Brain microvascular endothelial cell (primary cell): Measurements from ENCODE around the gene ZRANB2.
A peak's percentile ranks its signal among the peaks of the same experiment; 100 is the strongest.

Experiments
- DNase-seq: peaks from one replicate; pipeline ENCODE4 v3.0.0-alpha.2; 2020
- H3K27ac ChIP-seq: fragments of 250-450 bp; sonication (Bioruptor Pico); 2 replicates; pipeline ENCODE4 v1.5.1; 2020; ENCODE audit warnings: mild to moderate bottlenecking, moderate library complexity
- H3K27me3 ChIP-seq: fragments of 250-450 bp; sonication (Bioruptor Pico); replicated peaks from 2 replicates; pipeline ENCODE4 v1.5.1; 2020; ENCODE audit warnings: mild to moderate bottlenecking
- H3K36me3 ChIP-seq: fragments of 250-450 bp; sonication (Bioruptor Pico); replicated peaks from 2 replicates; pipeline ENCODE4 v1.5.1; 2020; ENCODE audit warnings: mild to moderate bottlenecking
- H3K4me3 ChIP-seq: 2 replicates; pipeline ENCODE4 v1.5.1; 2011; ENCODE audit warnings: low read depth, mild to moderate bottlenecking, control low read depth, low read length, moderate library complexity
- in situ Hi-C: cut with HindIII; loops from 2 replicates; pipeline ENCODE4 v1.10.0; 2017; ENCODE audit warnings: low sequenced_read_pairs, low pct_ligation_motif_present
- TF ChIP-seq, protein P1 (sequence below): IDR thresholded peaks from 2 replicates; pipeline ENCODE4 v1.5.1; 2011; ENCODE audit warnings: low read depth, mild to moderate bottlenecking, moderate library complexity, low read length, control low read depth, inconsistent platforms; ENCODE audit errors: missing control alignments

Gene ZRANB2

GRCh38 chr1:71089536-71090270, 8.9 kb upstream of the ZRANB2 start:
- TF ChIP-seq, protein P1, sequence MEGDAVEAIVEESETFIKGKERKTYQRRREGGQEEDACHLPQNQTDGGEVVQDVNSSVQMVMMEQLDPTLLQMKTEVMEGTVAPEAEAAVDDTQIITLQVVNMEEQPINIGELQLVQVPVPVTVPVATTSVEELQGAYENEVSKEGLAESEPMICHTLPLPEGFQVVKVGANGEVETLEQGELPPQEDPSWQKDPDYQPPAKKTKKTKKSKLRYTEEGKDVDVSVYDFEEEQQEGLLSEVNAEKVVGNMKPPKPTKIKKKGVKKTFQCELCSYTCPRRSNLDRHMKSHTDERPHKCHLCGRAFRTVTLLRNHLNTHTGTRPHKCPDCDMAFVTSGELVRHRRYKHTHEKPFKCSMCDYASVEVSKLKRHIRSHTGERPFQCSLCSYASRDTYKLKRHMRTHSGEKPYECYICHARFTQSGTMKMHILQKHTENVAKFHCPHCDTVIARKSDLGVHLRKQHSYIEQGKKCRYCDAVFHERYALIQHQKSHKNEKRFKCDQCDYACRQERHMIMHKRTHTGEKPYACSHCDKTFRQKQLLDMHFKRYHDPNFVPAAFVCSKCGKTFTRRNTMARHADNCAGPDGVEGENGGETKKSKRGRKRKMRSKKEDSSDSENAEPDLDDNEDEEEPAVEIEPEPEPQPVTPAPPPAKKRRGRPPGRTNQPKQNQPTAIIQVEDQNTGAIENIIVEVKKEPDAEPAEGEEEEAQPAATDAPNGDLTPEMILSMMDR, result no peak
- Histone ChIP-seq H3K27me3 (no peaks in the 10 kb centered on the region), H3K36me3 (no peaks in the 10 kb centered on the region), H3K27ac (peak overlapping the region; percentile 4), H3K4me3 (no peak overlapping the region)
- in situ Hi-C loops, result no loop called here
- peak; percentile 51 for DNase-seq

GRCh38 chr1:71088645-71089287, 7.9 kb upstream of the ZRANB2 start:
- in situ Hi-C loops, result no loop called here
- Histone ChIP-seq H3K4me3 (no peak overlapping the region), H3K27ac (no peak overlapping the region), H3K27me3 (no peaks in the 10 kb centered on the region), H3K36me3 (no peaks in the 10 kb centered on the region)
- no peak for DNase-seq
- TF ChIP-seq, protein P1, result no peak

DNA sequence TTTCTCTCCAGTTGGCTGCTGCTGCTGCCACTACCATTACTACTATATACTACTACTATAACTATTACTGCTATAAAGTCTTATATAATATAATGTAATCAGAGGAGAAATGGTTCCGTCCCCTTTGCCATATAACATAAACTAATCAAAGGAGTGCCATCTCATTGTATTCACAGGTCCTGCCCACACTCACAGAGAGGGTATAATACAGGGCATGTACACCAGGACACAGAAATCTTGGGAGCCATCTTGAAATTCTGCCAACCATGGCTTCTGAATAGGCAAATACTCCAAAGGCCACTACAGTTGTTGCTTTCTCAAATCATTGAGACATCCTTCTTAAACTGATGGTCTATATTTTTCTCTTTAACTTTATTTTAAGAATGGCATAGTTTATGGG, 6.9 kb upstream of the ZRANB2 start:
- H3K36me3 ChIP-seq, result no peaks in the 10 kb centered on the region
- H3K4me3 ChIP-seq, result no peak overlapping the region
- in situ Hi-C loops, result no loop called here
- H3K27ac ChIP-seq, result no peak overlapping the region
- no peak for DNase-seq
- TF ChIP-seq, protein P1, result no peak
- no peaks in the 10 kb centered on the region for H3K27me3 ChIP-seq

DNA sequence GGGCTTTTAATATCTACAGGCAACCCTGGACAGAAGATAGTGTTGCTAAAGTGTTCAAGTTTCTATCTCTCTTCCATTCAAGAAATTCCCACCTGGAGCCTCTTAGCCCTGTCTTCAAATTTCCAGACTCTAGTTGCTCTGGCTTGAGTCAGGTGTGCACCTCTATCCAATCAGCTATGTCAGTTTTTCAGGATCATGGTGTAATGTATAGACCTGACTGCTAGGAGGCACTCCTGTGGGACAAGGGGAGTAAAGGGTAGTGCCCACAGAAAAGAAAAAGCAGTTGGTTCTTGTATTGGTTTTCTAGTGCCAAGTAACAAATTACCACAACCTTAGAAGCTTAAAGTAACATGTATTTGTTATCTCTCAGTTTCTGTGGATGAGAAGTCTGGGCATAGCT, 6.2 kb upstream of the ZRANB2 start:
- H3K36me3 ChIP-seq, result no peaks in the 10 kb centered on the region
- H3K27ac ChIP-seq, result no peak overlapping the region
- in situ Hi-C loops, result no loop called here
- H3K27me3 ChIP-seq, result no peaks in the 10 kb centered on the region
- DNase-seq, result no peak
- TF ChIP-seq, protein P1, result no peak
- no peak overlapping the region for H3K4me3 ChIP-seq

DNA sequence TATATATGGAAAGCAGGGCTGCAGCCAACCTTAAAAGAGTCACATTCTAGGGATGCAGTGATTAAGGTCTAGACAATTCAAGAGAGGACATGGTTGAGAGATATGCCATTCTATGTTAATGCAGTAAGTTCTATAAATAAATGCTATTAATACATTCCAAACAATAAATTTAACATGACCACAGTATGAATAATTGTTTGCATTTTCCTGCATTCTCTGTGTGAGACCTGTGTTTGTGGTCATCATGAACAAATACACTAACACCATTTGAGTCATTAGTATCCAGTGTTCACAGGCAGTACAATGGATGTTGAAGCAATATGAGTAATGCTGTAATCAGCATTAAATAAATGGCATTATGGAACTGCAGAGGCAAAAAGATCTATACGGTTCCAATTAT, 5.5 kb upstream of the ZRANB2 start:
- in situ Hi-C loops, result no loop called here
- Histone ChIP-seq H3K36me3 (no peaks in the 10 kb centered on the region), H3K27me3 (no peaks in the 10 kb centered on the region), H3K4me3 (no peak overlapping the region), H3K27ac (no peak overlapping the region)
- TF ChIP-seq, protein P1, result no peak
- peak; percentile 46 for DNase-seq

GRCh38 chr1:71083271-71083670, 2.4 kb upstream of the ZRANB2 start:
- H3K27ac ChIP-seq, result no peak overlapping the region
- no peaks in the 10 kb centered on the region for H3K27me3 ChIP-seq
- H3K36me3 ChIP-seq, result no peaks in the 10 kb centered on the region
- in situ Hi-C loops, result no loop called here
- H3K4me3 ChIP-seq, result no peak overlapping the region
- TF ChIP-seq, protein P1, result no peak
- no peak for DNase-seq
